KBM-7 (cell line): ENCODE data around the gene GAB1.
A peak's percentile ranks its signal among the peaks of the same experiment; 100 is the strongest.

ENCODE experiments used
- DNase-seq: peaks from one replicate; pipeline ENCODE4 v3.0.0-alpha.2; 2015
- in situ Hi-C: fragments of 300-500 bp; cut with MboI; formaldehyde crosslinking; loops from 2 replicates; pipeline ENCODE4 v1.14.3; 2020; ENCODE audit warnings: low sequenced_read_pairs, low pct_unique_long_range_greater_than_20kb, mixed read lengths

GAB1 gene

GRCh38 chr4:143336781-143337599, at the start of gene GAB1:
GAB1 (plus strand) TSS chr4:143336876; CDS start chr4:143337189, 313 bp downstream.
- in situ Hi-C loops, result no loop called here
- peak; percentile 87 for DNase-seq

- in situ Hi-C loops, result no loop called here
- DNase-seq, result no peak
These were observed 49.1 kb upstream of the GAB1 start for GRCh38 chr4:143287572-143287923.

GRCh38 chr4:143288171-143288570, 48.5 kb upstream of the GAB1 start:
- in situ Hi-C loops, result no loop called here
- DNase-seq, result no peak

GRCh38 chr4:143289370-143289769, 47.3 kb upstream of the GAB1 start:
- DNase-seq, result peak; percentile 40
- in situ Hi-C loops, result no loop called here

DNA sequence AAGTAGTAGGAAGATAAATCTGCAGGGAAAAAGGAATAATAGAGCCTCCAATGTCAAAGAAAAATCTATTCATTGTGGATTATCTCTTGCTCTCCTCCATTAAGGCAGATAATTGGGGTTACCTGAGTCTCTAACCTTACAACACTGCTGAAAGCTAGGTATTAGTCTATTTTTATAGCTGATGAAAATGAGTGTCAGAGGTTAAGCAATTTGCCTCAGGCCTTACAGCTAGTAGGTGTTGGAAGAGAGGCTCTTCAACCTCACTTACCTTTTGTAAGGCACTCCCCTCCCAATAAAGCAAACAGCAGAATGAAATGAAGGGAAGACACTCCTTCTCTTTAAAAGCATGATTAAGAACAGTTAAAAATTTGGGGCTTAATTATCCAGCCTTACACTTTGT, 45.4 kb upstream of the GAB1 start:
- in situ Hi-C loops, result no loop called here
- DNase-seq, result no peak

DNA sequence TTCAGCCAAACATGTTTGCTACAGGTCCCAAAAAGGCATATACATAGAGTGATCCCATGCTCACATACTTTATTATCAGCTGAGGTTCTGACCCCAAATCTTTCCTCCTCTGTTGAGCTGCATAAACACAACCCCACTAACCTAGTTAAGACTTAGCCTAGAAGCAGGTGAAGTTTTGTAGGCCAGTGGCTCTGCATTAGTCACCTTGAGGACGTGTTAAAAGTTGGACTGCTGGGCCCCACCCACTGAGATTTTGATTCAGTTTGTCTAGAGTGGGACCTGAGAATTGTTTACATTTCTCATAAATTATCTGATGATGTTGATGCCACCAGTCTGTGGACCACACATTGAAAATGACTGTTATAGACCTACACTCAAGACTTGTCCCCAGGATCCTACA, 43.8 kb upstream of the GAB1 start:
- DNase-seq, result no peak
- in situ Hi-C loops, result no loop called here

DNA sequence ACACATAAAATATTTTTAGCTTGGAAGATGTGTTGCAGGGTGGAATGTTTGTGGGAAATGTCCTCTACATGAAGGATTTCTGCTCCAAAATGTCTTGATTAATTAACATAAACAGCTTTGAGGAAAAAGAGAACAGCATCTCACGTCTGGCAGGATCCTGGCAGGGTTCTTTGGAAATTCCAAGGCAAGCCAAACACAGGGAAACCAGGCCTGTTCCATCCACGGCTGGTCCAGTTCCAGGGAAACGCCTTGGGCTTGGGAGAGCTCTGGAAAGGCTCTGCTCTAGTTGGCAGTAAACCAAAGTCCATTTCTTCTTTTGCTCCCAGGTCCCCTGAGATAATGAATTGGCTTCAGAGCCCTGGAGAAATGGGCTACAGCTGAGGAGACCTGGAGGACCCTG, 42.4 kb upstream of the GAB1 start:
- in situ Hi-C loops, result no loop called here
- no peak for DNase-seq

GRCh38 chr4:143294710-143295275, 41.9 kb upstream of the GAB1 start:
- in situ Hi-C loops, result no loop called here
- no peak for DNase-seq

- in situ Hi-C loops, result no loop called here
- no peak for DNase-seq
These were observed 40.1 kb upstream of the GAB1 start for GRCh38 chr4:143296397-143297067.

DNA sequence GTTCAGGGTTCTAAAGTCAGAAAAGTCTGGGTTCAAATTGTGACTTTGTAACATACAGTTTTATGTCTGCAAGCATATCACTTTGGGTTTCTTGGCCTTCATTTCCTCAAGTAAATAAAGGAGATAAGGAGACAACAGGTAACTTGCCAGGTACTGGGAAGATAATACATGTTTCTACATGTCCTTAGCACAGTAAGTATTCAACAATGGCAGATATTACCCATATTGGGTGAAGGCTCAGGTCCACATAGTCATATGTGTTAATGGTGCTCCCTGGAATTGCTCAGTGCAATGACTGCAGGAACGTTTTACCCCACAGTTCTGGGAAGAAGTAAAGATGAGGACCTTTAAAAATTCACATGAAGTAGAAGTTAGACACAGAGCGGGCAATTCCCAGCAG, 35.8 kb upstream of the GAB1 start:
- in situ Hi-C loops, result no loop called here
- DNase-seq, result no peak

DNA sequence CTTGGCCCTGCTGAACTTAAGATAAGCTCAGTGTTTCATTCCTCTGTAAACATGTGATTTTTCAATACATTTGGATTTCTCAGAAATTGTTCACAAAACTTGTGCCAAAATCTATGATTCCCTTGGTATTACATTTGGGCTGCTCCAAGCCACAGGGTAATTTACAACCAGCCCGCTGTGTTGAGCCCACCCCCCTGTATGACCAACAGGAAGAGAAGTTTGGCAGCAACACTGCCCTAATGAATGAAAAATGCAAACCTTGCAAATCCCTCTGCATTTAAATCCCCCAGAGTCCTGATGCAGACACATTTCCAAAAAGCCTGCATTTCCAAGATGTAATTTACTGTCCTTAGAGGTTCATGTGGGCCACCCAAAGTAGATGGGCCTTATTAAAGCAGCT, 34.1 kb upstream of the GAB1 start:
- DNase-seq, result no peak
- in situ Hi-C loops, result no loop called here

GRCh38 chr4:143306788-143307187, 29.9 kb upstream of the GAB1 start:
- in situ Hi-C loops, result no loop called here
- no peak for DNase-seq

GRCh38 chr4:143307531-143307930, 29.1 kb upstream of the GAB1 start:
- DNase-seq, result no peak
- in situ Hi-C loops, result no loop called here

DNA sequence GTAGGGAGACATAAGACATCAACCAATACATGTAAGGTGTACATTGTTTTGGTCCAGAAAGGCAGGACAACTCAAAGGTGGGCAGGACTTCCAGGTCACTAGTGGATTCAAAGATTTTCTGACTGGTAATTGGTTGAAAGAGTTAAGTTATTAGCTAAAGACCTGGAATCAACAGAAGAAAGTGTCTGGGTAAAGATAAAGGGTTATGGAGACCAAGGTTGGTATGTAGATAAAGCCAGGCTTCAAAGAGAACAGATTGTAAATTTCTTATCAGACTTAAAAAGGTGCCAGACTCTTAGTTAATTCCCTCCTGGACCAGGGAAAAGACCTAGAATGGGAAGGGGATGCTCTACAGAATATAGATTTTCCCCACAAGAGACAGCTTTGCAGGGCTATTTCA, 28.3 kb upstream of the GAB1 start:
- DNase-seq, result no peak
- in situ Hi-C loops, result no loop called here

- in situ Hi-C loops, result no loop called here
- DNase-seq, result no peak
These were observed 24.8 kb upstream of the GAB1 start for GRCh38 chr4:143311924-143312323.

GRCh38 chr4:143313521-143313920, 23.2 kb upstream of the GAB1 start:
- in situ Hi-C loops, result no loop called here

DNA sequence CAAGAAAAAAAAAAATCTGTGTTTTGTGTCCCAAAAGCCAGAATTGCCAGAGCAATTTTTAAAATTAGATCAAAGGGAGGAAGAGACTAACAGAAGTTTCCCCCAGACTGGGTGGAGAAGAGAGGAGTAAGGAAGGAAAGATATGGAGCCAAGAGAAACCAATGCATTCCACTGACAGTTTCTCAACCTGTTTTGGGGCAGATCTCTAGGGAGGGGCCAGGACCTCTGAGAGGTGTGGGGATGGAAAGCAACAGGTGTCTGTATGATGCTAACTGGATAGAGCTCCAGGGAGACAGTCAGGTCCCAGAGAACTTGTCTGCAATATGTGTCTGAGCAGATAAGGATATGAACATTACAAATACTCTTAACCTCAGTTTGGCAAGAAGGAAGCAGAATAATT, 22.7 kb upstream of the GAB1 start:
- in situ Hi-C loops, result no loop called here

More at GRCh38 chr4:143313521-143313920, 23.2 kb upstream of the GAB1 start:
- no peak for DNase-seq

GRCh38 chr4:143320113-143320512, 16.6 kb upstream of the GAB1 start:
- in situ Hi-C loops, result no loop called here
- no peak for DNase-seq

More for the DNA sequence above, 22.7 kb upstream of the GAB1 start:
- DNase-seq, result no peak

DNA sequence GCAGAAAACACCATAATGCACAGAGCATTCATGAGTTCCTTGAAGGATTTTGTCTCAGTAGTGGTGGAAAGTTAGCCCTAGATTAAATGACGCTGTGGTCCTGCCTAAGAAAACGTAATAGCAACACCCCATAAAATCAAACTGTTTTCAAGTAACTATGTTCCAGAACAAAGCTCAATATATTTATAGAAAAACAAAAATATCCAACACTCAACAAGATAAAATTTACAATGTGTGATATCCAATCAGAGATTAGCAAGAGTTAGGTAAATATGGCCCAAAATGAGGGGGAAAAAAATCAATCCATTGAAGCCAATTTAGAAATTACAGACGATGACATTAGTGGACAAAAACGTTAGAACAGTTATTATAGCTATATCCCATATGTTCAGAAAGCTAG, 9.9 kb upstream of the GAB1 start:
- DNase-seq, result no peak
- in situ Hi-C loops, result no loop called here

- no peak for DNase-seq
- in situ Hi-C loops, result no loop called here
These were observed 6.7 kb upstream of the GAB1 start for GRCh38 chr4:143329985-143330384.
